Body of pancreas (tissue), 4 donors: ENCODE measurements around the gene PDLIM1. TPM values are rescaled to one million over a fixed set of nuclear protein-coding genes. Genes with fewer than 3 reads are reported as not detected.

ENCODE experiments used
- ATAC-seq: fragments of 150-250 bp; one replicate; pipeline ENCODE4 v1.9.1; 2016
- DNase-seq, 4 donors: peaks; one replicate each; pipeline ENCODE4 v3.0.0-alpha.2; 2019
- H3K27ac ChIP-seq, 4 donors: fragments of 200-600 bp; sonication (generic); 1 replicate in 3 of 4; 2 replicates in 1 of 4; pipeline versions ENCODE4 v1.5.1 to v1.6.1; 2016 to 2019; ENCODE audit warnings: mild to moderate bottlenecking in 1 of 4, mixed read lengths in 1 of 4, moderate library complexity in 1 of 4
- H3K27me3 ChIP-seq, 2 donors: fragments of 200-600 bp; sonication (generic); one replicate each; pipeline ENCODE4 v1.6.0; 2016; ENCODE audit warnings: mild to moderate bottlenecking in 1 of 2
- H3K36me3 ChIP-seq, 2 donors: fragments of 200-600 bp; sonication (generic); replicated peaks in 1 of 2; 2 replicates each; pipeline ENCODE4 v1.5.1; 2016; ENCODE audit warnings: low read depth in 2 of 2; ENCODE audit not compliant: insufficient read depth in 1 of 2
- H3K4me1 ChIP-seq: fragments of 200-600 bp; sonication (generic); one replicate; pipeline ENCODE4 v1.6.0; 2016
- H3K4me3 ChIP-seq, 2 donors: fragments of 200-600 bp; sonication (generic); 1 replicate in 1 of 2; 2 replicates in 1 of 2; pipeline ENCODE4 v1.5.1; 2016 to 2019
- H3K9me3 ChIP-seq, 3 donors: fragments of 200-600 bp; sonication (generic); 1 replicate in 2 of 3; 2 replicates in 1 of 3; pipeline ENCODE4 v1.5.1; 2016
- POLR2A ChIP-seq, 3 donors: fragments of 450-650 bp; IDR thresholded peaks; one replicate each; pipeline ENCODE4 v1.6.1; 2016; ENCODE audit warnings: antibody characterized with exemption in 3 of 3, mild to moderate bottlenecking in 2 of 3
- whole genome bisulfite sequencing, 2 donors: methylation state at CpG; one replicate each; pipeline ENCODE4 v1.1.5; 2017; 5-methylcytosine and 5-hydroxymethylcytosine counted together
- intact Hi-C: fragments of 100-400 bp; cut with DNase I; formaldehyde crosslinking; loops from one replicate; pipeline ENCODE4 v1.15.1; 2023
- total RNA-seq, 2 donors: library from RNA; depleted of rRNA; stranded (reverse); fragments of >200 nt; gene quantifications; one replicate each; pipeline ENCODE4 v1.1.0, GENCODE V29; 2016
- TF ChIP-seq, protein P1 (sequence below), 7 experiments: fragments of 450-650 bp in 4 of 7; fragments of 200-600 bp in 3 of 7; sonication (generic) in 3 of 7; IDR thresholded peaks; one replicate each; pipeline ENCODE4 v1.5.1; 2016 to 2019; ENCODE audit warnings: antibody characterized with exemption in 7 of 7

The PDLIM1 gene
- total RNA-seq, 2 donors from 2014 or later, result 41.5 to 66.2 TPM

DNA sequence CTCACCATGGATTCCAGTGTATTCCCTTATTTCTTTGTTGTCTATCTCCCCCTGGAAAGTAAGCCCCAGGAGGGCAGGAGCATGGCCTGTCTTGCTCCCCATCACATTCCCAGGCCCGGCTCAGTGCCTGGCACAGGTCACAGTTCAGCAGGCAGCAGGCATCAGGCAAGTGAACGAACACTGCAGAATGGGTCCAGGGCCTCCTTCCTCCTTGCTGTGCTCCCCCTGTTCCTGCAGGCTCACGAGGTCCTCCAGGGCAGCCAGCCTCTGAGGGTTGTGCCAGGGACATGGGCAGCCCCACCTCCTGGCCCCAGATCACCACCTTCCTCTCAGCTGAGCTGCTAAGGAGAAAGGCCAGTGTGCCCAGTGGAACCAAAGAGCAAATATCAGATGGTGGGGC is 41.8 kb downstream of the PDLIM1 start:
- DNase-seq (no peak), ATAC-seq (no peak)
- Histone ChIP-seq H3K4me1 (peaks cover 17% of the 10 kb centered on the region), H3K27me3 (no peaks in the 10 kb centered on the region), H3K27ac (no peak overlapping the region), H3K36me3 (peaks cover 0 to 10% of the 10 kb centered on the region in 2 donors), H3K9me3 (no peaks in the 10 kb centered on the region), H3K4me3 (no peak overlapping the region)
- intact Hi-C loops, result loop anchor here (10.0 kb wide), 2 partner anchors 64 to 114 kb away; no protein-coding TSS in a partner anchor
- 80 to 87% methylated on average over 3 of the region's 3 CpGs for WGBS, 2 donors
- TF ChIP-seq, protein P1, sequence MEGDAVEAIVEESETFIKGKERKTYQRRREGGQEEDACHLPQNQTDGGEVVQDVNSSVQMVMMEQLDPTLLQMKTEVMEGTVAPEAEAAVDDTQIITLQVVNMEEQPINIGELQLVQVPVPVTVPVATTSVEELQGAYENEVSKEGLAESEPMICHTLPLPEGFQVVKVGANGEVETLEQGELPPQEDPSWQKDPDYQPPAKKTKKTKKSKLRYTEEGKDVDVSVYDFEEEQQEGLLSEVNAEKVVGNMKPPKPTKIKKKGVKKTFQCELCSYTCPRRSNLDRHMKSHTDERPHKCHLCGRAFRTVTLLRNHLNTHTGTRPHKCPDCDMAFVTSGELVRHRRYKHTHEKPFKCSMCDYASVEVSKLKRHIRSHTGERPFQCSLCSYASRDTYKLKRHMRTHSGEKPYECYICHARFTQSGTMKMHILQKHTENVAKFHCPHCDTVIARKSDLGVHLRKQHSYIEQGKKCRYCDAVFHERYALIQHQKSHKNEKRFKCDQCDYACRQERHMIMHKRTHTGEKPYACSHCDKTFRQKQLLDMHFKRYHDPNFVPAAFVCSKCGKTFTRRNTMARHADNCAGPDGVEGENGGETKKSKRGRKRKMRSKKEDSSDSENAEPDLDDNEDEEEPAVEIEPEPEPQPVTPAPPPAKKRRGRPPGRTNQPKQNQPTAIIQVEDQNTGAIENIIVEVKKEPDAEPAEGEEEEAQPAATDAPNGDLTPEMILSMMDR (IDR thresholded peaks at IDR 0.05), result no peak
- TF ChIP-seq POLR2A (IDR thresholded peaks at IDR 0.05), result no peak

DNA sequence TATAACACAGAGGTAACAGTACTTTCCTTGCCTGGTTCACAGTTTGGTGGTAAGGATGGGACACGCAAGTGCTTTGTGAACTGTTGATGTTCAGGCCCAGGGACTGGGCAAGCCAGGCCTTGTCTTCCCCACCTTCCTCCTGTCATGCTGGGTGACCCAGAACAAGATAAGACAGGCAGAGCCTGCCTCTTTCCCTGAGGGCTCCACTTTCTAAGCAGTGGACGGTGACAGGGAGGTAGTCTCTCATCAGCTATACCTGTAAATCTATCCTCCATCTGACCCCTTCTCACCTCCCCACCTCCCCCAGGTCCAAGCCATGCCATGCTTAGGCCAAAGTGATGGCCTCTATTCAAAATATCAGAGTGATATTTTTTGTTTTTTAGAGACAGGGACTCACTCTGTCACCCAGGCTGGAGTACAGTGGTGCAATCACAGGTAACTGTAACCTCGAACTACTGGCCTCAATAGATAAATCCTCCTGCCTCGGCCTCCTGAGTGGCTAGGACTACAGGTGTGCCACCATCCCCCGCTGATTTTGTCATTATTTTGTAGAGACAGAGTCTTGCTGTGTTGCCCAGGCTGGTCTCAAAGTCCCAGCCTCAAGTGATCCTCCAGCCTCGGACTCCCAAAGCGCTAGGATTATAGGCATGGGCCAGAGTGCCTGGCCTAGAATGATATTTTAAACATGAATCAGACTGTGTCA is 42.8 kb downstream of the PDLIM1 start:
- Histone ChIP-seq H3K27me3 (no peaks in the 10 kb centered on the region), H3K4me3 (no peak overlapping the region), H3K27ac (peak overlapping the region in 2 of 4 donors; percentile 15 to 41), H3K36me3 (peaks cover 0 to 10% of the 10 kb centered on the region in 2 donors), H3K4me1 (peaks cover 17% of the 10 kb centered on the region), H3K9me3 (no peaks in the 10 kb centered on the region)
- WGBS, 2 donors, result 92 to 94% methylated on average over 7 of the region's 7 CpGs
- TF ChIP-seq, protein P1 (IDR thresholded peaks at IDR 0.05), result no peak
- TF ChIP-seq POLR2A (IDR thresholded peaks at IDR 0.05), result no peak
- ATAC-seq (no peak), DNase-seq (no peak)
- intact Hi-C loops, result loop anchor here (10.0 kb wide), 2 partner anchors 63 to 113 kb away; no protein-coding TSS in a partner anchor

DNA sequence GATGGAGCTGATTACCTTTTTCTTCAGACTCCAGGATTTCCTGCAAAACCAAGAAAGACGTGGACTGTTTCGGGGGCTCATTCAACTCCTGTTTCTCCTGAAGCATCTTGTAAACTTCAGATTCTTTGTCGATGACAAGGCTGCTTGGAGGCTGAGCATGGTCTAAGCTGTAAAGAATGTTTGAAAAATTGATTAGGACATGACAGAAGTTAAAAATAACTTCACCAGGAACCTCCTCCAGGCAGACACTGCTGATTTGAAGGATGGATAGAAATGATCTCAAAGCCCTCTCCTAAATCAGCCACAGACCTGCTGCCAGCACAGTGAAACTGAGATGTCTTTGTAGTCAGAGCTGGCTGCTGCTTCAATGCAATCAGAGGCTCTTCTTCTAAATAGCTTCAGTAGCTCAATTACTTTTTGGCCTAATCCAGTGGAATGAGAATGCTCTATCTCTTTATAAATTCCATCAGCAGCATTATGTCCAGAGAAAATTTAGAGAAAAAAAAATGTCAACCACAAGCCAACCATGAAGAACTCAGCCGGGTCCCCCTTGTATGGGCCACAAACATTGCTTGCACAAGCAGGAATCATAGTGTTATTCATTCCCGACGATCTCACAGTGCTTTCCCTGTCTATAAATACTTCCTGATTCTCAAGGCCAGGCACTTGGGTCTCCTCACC is 43.5 kb downstream of the PDLIM1 start:
- intact Hi-C loops, result loop anchor here (10.0 kb wide), 2 partner anchors 63 to 113 kb away; no protein-coding TSS in a partner anchor
- peaks cover 17% of the 10 kb centered on the region for H3K4me1 ChIP-seq
- H3K36me3 ChIP-seq, result peaks cover 0 to 10% of the 10 kb centered on the region in 2 donors
- no peak for TF ChIP-seq POLR2A (IDR thresholded peaks at IDR 0.05)
- TF ChIP-seq, protein P1 (IDR thresholded peaks at IDR 0.05), result no peak
- no peaks in the 10 kb centered on the region for H3K27me3 ChIP-seq
- 53 to 56% methylated on average over 6 of the region's 6 CpGs for whole genome bisulfite sequencing, 2 donors
- peak overlapping the region in 2 of 4 donors; percentile 15 to 41 for H3K27ac ChIP-seq
- DNase-seq, result no peak
- H3K9me3 ChIP-seq, result no peaks in the 10 kb centered on the region
- peak; percentile 22 for ATAC-seq
- H3K4me3 ChIP-seq, result no peak overlapping the region

DNA sequence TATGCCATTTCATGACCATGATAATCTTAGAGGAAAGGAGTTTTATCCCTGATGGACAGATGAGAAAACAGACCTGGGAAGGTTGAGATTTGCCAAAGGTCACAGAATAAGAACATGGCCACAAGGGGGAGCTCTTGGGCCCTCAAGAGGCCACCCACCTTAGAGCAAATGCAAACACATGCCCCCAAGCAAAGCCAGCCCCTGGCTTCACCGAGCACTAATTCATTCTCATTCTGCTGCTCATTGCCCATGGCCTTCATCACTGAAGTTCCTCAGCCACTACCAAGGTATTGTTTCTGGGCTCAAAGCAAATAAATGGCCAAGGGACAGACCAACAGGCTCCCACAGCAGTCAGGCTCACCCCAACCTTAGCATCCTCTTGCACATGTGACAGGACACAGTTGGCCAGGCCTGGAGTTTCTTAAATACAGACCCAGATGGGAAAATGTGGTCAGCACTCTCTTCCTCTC is 44.2 kb downstream of the PDLIM1 start:
- H3K4me3 ChIP-seq, result no peak overlapping the region

More for the DNA sequence above, 44.2 kb downstream of the PDLIM1 start:
- Histone ChIP-seq H3K36me3 (peaks cover 0 to 10% of the 10 kb centered on the region in 2 donors), H3K4me1 (peaks cover 17% of the 10 kb centered on the region), H3K27me3 (no peaks in the 10 kb centered on the region), H3K9me3 (no peaks in the 10 kb centered on the region), H3K27ac (peak overlapping the region in 2 of 4 donors; percentile 15 to 41)
- 0 to 13% methylated on average over 1 of the region's 1 CpG for WGBS, 2 donors
- peak; percentile 72 to 85 (median 78) for DNase-seq
- intact Hi-C loops, result loop anchor here (10.0 kb wide), 2 partner anchors 62 to 112 kb away; no protein-coding TSS in a partner anchor
- TF ChIP-seq, protein P1 (IDR thresholded peaks at IDR 0.05), result peak; percentile 60 to 79 (median 74)
- no peak for TF ChIP-seq POLR2A (IDR thresholded peaks at IDR 0.05)
- peak; percentile 54 for ATAC-seq
